HCT116 (cell line): Measurements from ENCODE around the gene CARNS1.

Experiments used
- CTCF ChIP-seq, 3 experiments: fragments of 200-600 bp in 1 of 3; sonication (generic) in 1 of 3; IDR thresholded peaks in 2 of 3; conservative IDR thresholded peaks in 1 of 3; 2 replicates each; pipeline ENCODE4 v1.5.1; 2012 to 2017; ENCODE audit warnings: low read depth in 2 of 3, low read length in 2 of 3, antibody characterized with exemption in 1 of 3, borderline replicate concordance in 1 of 3, control low read depth in 1 of 3, mild to moderate bottlenecking in 1 of 3, mixed read lengths in 1 of 3, mixed run types in 1 of 3, moderate library complexity in 1 of 3; ENCODE audit not compliant: insufficient read depth in 1 of 3
- EZH2 ChIP-seq: fragments of 200-600 bp; sonication (generic); IDR thresholded peaks from 2 replicates; pipeline ENCODE4 v1.6.1; 2017; ENCODE audit warnings: antibody characterized with exemption, mixed run types
- POLR2A ChIP-seq: IDR thresholded peaks from 2 replicates; pipeline ENCODE4 v1.7.0; 2011; ENCODE audit warnings: borderline replicate concordance; ENCODE audit not compliant: insufficient read depth, insufficient read length; ENCODE audit errors: extremely low read depth
- RAD21 ChIP-seq: IDR thresholded peaks from 2 replicates; pipeline ENCODE4 v1.6.1; 2012; ENCODE audit warnings: low read depth, mild to moderate bottlenecking

DNA sequence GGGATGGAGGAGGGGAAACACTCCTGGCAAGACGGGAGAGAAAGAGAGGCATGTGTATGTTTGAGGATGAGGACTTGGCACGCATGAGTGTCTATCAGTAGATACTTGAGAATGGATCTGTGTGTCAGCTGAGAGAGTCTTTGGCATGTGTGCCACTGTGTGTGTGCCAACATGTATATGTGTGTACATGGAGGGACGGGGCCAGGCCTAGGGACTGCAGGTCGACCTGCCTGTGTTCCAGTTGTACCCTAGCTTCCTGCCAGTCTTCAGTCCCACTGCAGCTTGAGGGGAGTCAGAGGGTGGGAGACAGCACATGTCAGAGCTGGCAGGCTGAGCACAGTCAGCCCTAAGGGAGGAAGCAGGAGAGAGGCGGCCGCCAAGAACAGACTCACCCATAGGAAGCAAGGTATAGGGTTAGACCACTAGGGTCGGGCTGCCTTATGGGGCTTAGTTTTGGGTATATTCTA lies 47.7 kb upstream of the CARNS1 start:
- TF ChIP-seq CTCF (IDR thresholded peaks at IDR 0.05 in 2 of 3, conservative IDR thresholded peaks at IDR 0.05 in 1 of 3; ENCODE audit: borderline replicate concordance in 1 of 3, insufficient read depth in 1 of 3, low read depth in 2 of 3, low read length in 2 of 3) (no peak), POLR2A (no peak), RAD21 (no peak), EZH2 (no peak)
